ENCODE results near the gene PIK3R6. TPM values are rescaled to one million over a fixed set of nuclear protein-coding genes. Genes with fewer than 3 reads are reported as not detected.
A peak's percentile ranks its signal among the peaks of the same experiment; 100 is the strongest.
"Not testable (repeated sequence)": the region's sequence is repeated elsewhere in the genome, so short reads cannot be mapped to it uniquely, and the experiment has no call there.

The PIK3R6 gene
- total RNA-seq, 4 donors from 2014 or later = 0.30 to 5.1 (median 1.5) TPM

- Histone ChIP-seq H3K27ac (no peak overlapping the region), H3K4me1 (no peaks in the 10 kb centered on the region)
- TF ChIP-seq, protein P1, sequence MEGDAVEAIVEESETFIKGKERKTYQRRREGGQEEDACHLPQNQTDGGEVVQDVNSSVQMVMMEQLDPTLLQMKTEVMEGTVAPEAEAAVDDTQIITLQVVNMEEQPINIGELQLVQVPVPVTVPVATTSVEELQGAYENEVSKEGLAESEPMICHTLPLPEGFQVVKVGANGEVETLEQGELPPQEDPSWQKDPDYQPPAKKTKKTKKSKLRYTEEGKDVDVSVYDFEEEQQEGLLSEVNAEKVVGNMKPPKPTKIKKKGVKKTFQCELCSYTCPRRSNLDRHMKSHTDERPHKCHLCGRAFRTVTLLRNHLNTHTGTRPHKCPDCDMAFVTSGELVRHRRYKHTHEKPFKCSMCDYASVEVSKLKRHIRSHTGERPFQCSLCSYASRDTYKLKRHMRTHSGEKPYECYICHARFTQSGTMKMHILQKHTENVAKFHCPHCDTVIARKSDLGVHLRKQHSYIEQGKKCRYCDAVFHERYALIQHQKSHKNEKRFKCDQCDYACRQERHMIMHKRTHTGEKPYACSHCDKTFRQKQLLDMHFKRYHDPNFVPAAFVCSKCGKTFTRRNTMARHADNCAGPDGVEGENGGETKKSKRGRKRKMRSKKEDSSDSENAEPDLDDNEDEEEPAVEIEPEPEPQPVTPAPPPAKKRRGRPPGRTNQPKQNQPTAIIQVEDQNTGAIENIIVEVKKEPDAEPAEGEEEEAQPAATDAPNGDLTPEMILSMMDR (IDR thresholded peaks at IDR 0.05) = no peak
- TF ChIP-seq POLR2AphosphoS5 (IDR thresholded peaks at IDR 0.05) (no peak), EP300 (IDR thresholded peaks at IDR 0.05) (no peak), POLR2A (IDR thresholded peaks at IDR 0.05) (no peak)
Observed at GRCh38 chr17:8859804-8860430, 7.6 kb downstream of the PIK3R6 start.

GRCh38 chr17:8859027-8859803, 8.3 kb downstream of the PIK3R6 start:
- TF ChIP-seq POLR2AphosphoS5 (IDR thresholded peaks at IDR 0.05) (no peak), EP300 (IDR thresholded peaks at IDR 0.05) (no peak), POLR2A (IDR thresholded peaks at IDR 0.05) (no peak)
- TF ChIP-seq, protein P1 (IDR thresholded peaks at IDR 0.05) = no peak
- no peaks in the 10 kb centered on the region for H3K9me3 ChIP-seq
- no peak overlapping the region for H3K27ac ChIP-seq
- H3K4me3 ChIP-seq = no peak overlapping the region
- H3K4me1 ChIP-seq = no peaks in the 10 kb centered on the region
- no peaks in the 10 kb centered on the region for H3K36me3 ChIP-seq
- 80% methylated on average over 7 of the region's 11 CpGs for WGBS
- peaks cover 5% of the 10 kb centered on the region for H3K27me3 ChIP-seq
- peak in 1 of 2 donors; percentile 52 for DNase-seq (ENCODE audit: low spot score in 2 of 2)

More at GRCh38 chr17:8859804-8860430, 7.6 kb downstream of the PIK3R6 start:
- H3K4me3 ChIP-seq = no peak overlapping the region
- WGBS = 86% methylated on average over 7 of the region's 14 CpGs
- H3K27me3 ChIP-seq = peaks cover 3% of the 10 kb centered on the region
- H3K9me3 ChIP-seq = no peaks in the 10 kb centered on the region
- H3K36me3 ChIP-seq = no peaks in the 10 kb centered on the region
- peak in 1 of 2 donors; percentile 40 for DNase-seq (ENCODE audit: low spot score in 2 of 2)

- Histone ChIP-seq H3K36me3 (no peaks in the 10 kb centered on the region), H3K9me3 (no peaks in the 10 kb centered on the region), H3K27me3 (peaks cover 8% of the 10 kb centered on the region), H3K27ac (no peak overlapping the region), H3K4me1 (no peaks in the 10 kb centered on the region), H3K4me3 (no peak overlapping the region)
- no peak for DNase-seq (ENCODE audit: low spot score in 2 of 2)
- no peak for TF ChIP-seq POLR2AphosphoS5 (IDR thresholded peaks at IDR 0.05)
- TF ChIP-seq POLR2A (IDR thresholded peaks at IDR 0.05) = no peak
- TF ChIP-seq, protein P1 (IDR thresholded peaks at IDR 0.05) = no peak
- TF ChIP-seq EP300 (IDR thresholded peaks at IDR 0.05) = no peak
- 21% methylated on average over 5 of the region's 5 CpGs for WGBS
Observed at GRCh38 chr17:8857919-8858318, 9.6 kb downstream of the PIK3R6 start.

- Histone ChIP-seq H3K9me3 (no peaks in the 10 kb centered on the region), H3K36me3 (no peaks in the 10 kb centered on the region), H3K4me3 (no peak overlapping the region), H3K4me1 (no peaks in the 10 kb centered on the region), H3K27me3 (peaks cover 8% of the 10 kb centered on the region), H3K27ac (no peak overlapping the region)
- DNase-seq (ENCODE audit: low spot score in 2 of 2) = peak in 1 of 2 donors; percentile 20
- TF ChIP-seq, protein P1 (IDR thresholded peaks at IDR 0.05) = no peak
- TF ChIP-seq POLR2AphosphoS5 (IDR thresholded peaks at IDR 0.05) (no peak), POLR2A (IDR thresholded peaks at IDR 0.05) (no peak), EP300 (IDR thresholded peaks at IDR 0.05) (no peak)
- WGBS = 43% methylated on average over 14 of the region's 14 CpGs
Observed at GRCh38 chr17:8856869-8857575, 10.5 kb downstream of the PIK3R6 start.

GRCh38 chr17:8856205-8856603, 11.3 kb downstream of the PIK3R6 start:
- WGBS = 76% methylated on average over 6 of the region's 6 CpGs
- H3K36me3 ChIP-seq; DNase-seq (ENCODE audit: low spot score in 2 of 2); H3K27me3 ChIP-seq; H3K4me3 ChIP-seq; H3K4me1 ChIP-seq; H3K27ac ChIP-seq; H3K9me3 ChIP-seq: not testable (repeated sequence)
